NCI-H2196 (cell line): ENCODE measurements around the gene QSOX1.

ENCODE experiments used
- DNase-seq: peaks from one replicate; lab custom pipeline; 2025; ENCODE audit not compliant: unreplicated experiment; lab: John Stamatoyannopoulos, UW

The QSOX1 gene

GRCh38 chr1:180210008-180210620 is 55.4 kb downstream of the QSOX1 start:
- DNase-seq = peak; percentile 25

- no peak for DNase-seq
Observed at GRCh38 chr1:180211156-180211859, 56.6 kb downstream of the QSOX1 start.

- DNase-seq = no peak
Observed at GRCh38 chr1:180211860-180212229, 57.2 kb downstream of the QSOX1 start.

- DNase-seq = no peak
Observed at GRCh38 chr1:180213401-180214170, 58.9 kb downstream of the QSOX1 start.

- no peak for DNase-seq
Observed at GRCh38 chr1:180215856-180216625, 61.4 kb downstream of the QSOX1 start.

GRCh38 chr1:180217006-180217405 is 62.3 kb downstream of the QSOX1 start:
- no peak for DNase-seq

- no peak for DNase-seq
Observed at GRCh38 chr1:180218806-180219765, 64.4 kb downstream of the QSOX1 start.

GRCh38 chr1:180219776-180220175 is 65.1 kb downstream of the QSOX1 start:
- no peak for DNase-seq

- DNase-seq = no peak
Observed at GRCh38 chr1:180221462-180221861, 66.8 kb downstream of the QSOX1 start.

- DNase-seq = no peak
Observed at GRCh38 chr1:180224902-180225301, 70.2 kb downstream of the QSOX1 start.

GRCh38 chr1:180225403-180225802 is 70.7 kb downstream of the QSOX1 start:
- no peak for DNase-seq

- DNase-seq = no peak
Observed at GRCh38 chr1:180227861-180228647, 73.4 kb downstream of the QSOX1 start.

- DNase-seq = peak; percentile 39
Observed at GRCh38 chr1:180228648-180229482, 74.2 kb downstream of the QSOX1 start.

GRCh38 chr1:180229483-180230415 is 75.1 kb downstream of the QSOX1 start, which contains the start of gene LHX4:
TSS of gene LHX4 (plus strand) at chr1:180230264. CDS start at chr1:180230530, 266 bp downstream.
- peak; percentile 66 for DNase-seq

- DNase-seq = no peak
Observed at GRCh38 chr1:180230416-180230790, 75.7 kb downstream of the QSOX1 start.

GRCh38 chr1:180230791-180231505 is 76.3 kb downstream of the QSOX1 start:
- no peak for DNase-seq

GRCh38 chr1:180231506-180231921 is 76.8 kb downstream of the QSOX1 start:
- DNase-seq = peak; percentile 68
